Lower leg skin (tissue), 4 donors: ENCODE data around the gene CD164L2. TPM values are rescaled to one million over a fixed set of nuclear protein-coding genes. Genes with fewer than 3 reads are reported as not detected.

Experiments
- DNase-seq, 2 donors: peaks; one replicate each; pipeline ENCODE4 v3.0.0-alpha.2; 2019; ENCODE audit warnings: low spot score in 2 of 2
- H3K4me3 ChIP-seq: fragments of 200-600 bp; sonication (generic); 2 replicates; pipeline ENCODE4 v1.5.1; 2017; ENCODE audit warnings: mild to moderate bottlenecking, low read depth; ENCODE audit not compliant: poor library complexity, severe bottlenecking
- CTCF ChIP-seq, 3 donors: fragments of 450-650 bp; IDR thresholded peaks; one replicate each; pipeline ENCODE4 v1.5.1; 2016; ENCODE audit warnings: antibody characterized with exemption in 3 of 3, mild to moderate bottlenecking in 3 of 3, moderate library complexity in 2 of 3
- POLR2A ChIP-seq, 2 donors: fragments of 450-650 bp; IDR thresholded peaks; one replicate each; pipeline ENCODE4 v1.6.1; 2016 to 2017; ENCODE audit warnings: antibody characterized with exemption in 2 of 2, mild to moderate bottlenecking in 1 of 2, moderate library complexity in 1 of 2
- WGBS, 2 donors: methylation state at CpG; one replicate each; pipeline ENCODE4 v1.1.5; 2018; 5-methylcytosine and 5-hydroxymethylcytosine counted together
- intact Hi-C: fragments of 100-400 bp; cut with DNase I; formaldehyde crosslinking; loops from one replicate; pipeline ENCODE4 v1.15.0; 2023; ENCODE audit warnings: low total_unique reads
- total RNA-seq, 4 donors: library from RNA; depleted of rRNA; stranded (reverse); fragments of >200 nt; gene quantifications; one replicate each; pipeline ENCODE4 v1.1.0, GENCODE V29; 2016

CD164L2 gene
- total RNA-seq, 4 donors from 2014 or later = 4.3 to 12.0 (median 10.0) TPM

- intact Hi-C loops = no loop called here
- DNase-seq = no peak
- no peak for TF ChIP-seq POLR2A (IDR thresholded peaks at IDR 0.05)
- TF ChIP-seq CTCF (IDR thresholded peaks at IDR 0.05) = no peak
- 53 to 65% methylated on average over 6 to 11 of the region's 11 CpGs for WGBS, 2 donors
- H3K4me3 ChIP-seq = no peak overlapping the region
These were observed 10.1 kb downstream of the CD164L2 start for GRCh38 chr1:27372808-27373690.

- 78 to 80% methylated on average over 19 of the region's 19 CpGs for WGBS, 2 donors
- TF ChIP-seq POLR2A (IDR thresholded peaks at IDR 0.05) (no peak), CTCF (IDR thresholded peaks at IDR 0.05) (no peak)
- intact Hi-C loops = no loop called here
- no peak for DNase-seq
- H3K4me3 ChIP-seq = no peak overlapping the region
These were observed 10.9 kb downstream of the CD164L2 start for GRCh38 chr1:27372022-27372807.

- TF ChIP-seq CTCF (IDR thresholded peaks at IDR 0.05) (no peak), POLR2A (IDR thresholded peaks at IDR 0.05) (no peak)
- H3K4me3 ChIP-seq = no peak overlapping the region
- intact Hi-C loops = no loop called here
- DNase-seq = no peak
- 52 to 63% methylated on average over 12 to 13 of the region's 13 CpGs for WGBS, 2 donors
These were observed 14.1 kb downstream of the CD164L2 start for GRCh38 chr1:27368869-27369582.

- H3K4me3 ChIP-seq = no peak overlapping the region
- 23 to 24% methylated on average over 8 of the region's 8 CpGs for WGBS, 2 donors
- intact Hi-C loops = no loop called here
- TF ChIP-seq POLR2A (IDR thresholded peaks at IDR 0.05) (no peak), CTCF (IDR thresholded peaks at IDR 0.05) (no peak)
- DNase-seq = no peak
These were observed 15.9 kb downstream of the CD164L2 start for GRCh38 chr1:27367160-27367650.

- H3K4me3 ChIP-seq = peak within 1 kb of the TSS; percentile 62
- DNase-seq = peak; percentile 93 to 98
- WGBS, 2 donors = 0% methylated on average over 29 of the region's 67 CpGs
- TF ChIP-seq POLR2A (IDR thresholded peaks at IDR 0.05) (no peak), CTCF (IDR thresholded peaks at IDR 0.05) (no peak)
- intact Hi-C loops = no loop called here
These were observed 16.5 kb downstream of the CD164L2 start, which contains the start of gene MAP3K6 for GRCh38 chr1:27366411-27367159. MAP3K6 (minus strand) TSS chr1:27366961; CDS start chr1:27366597, 364 bp downstream.
